HepG2 (cell line): ENCODE measurements around the gene ATXN7L2. TPM values are rescaled to one million over a fixed set of nuclear protein-coding genes. Genes with fewer than 3 reads are reported as not detected.

ENCODE experiments used
- ATAC-seq: fragments of 200-7000 bp; cut with Tn5 transposase; 3 replicates; pipeline ENCODE4 v1.9.1; 2020; ENCODE audit warnings: mild to moderate bottlenecking, moderate library complexity
- BruUV-seq: library from RNA; stranded (reverse); fragments of 400-500 nt; replicated peaks from 2 replicates; lab custom pipeline; 2021; lab: Mats Ljungman, UMichigan
- CTCF ChIA-PET: fragments of 300-600 bp; formaldehyde crosslinking; extraction: SDS; loops from one replicate; lab custom pipeline; 2021; ENCODE audit warnings: low total read pairs, inconsistent platforms, low intra/inter-chr PET ratio; lab: Yijun Ruan, JAX
- POLR2A ChIA-PET: fragments of 350-600 bp; sonication (Branson Sonifier 250); formaldehyde crosslinking; loops from one replicate; lab custom pipeline; 2020; ENCODE audit warnings: antibody characterized with exemption, inconsistent platforms; lab: Yijun Ruan, JAX
- DNase-seq: peaks from one replicate; pipeline ENCODE4 v3.0.0-alpha.2; 2015; ENCODE audit warnings: low spot score
- FAIRE-seq: peaks from 3 replicates; lab custom pipeline; 2011; peaks lifted over from hg19 to GRCh38; lab: Jason Lieb, UNC
- H2AFZ ChIP-seq: one replicate; pipeline ENCODE4 v1.6.1; 2011; ENCODE audit warnings: low read length, inconsistent platforms
- H3K27ac ChIP-seq: fragments of 300-600 bp; 3 replicates; pipeline ENCODE4 v1.8.0; 2011; ENCODE audit warnings: mixed run types, mild to moderate bottlenecking, mixed read lengths, low read length, inconsistent platforms; ENCODE audit not compliant: insufficient read depth; ENCODE audit errors: extremely low read length
- H3K27me3 ChIP-seq, 2 experiments: fragments of 200-600 bp in 1 of 2; 2 replicates in 1 of 2; 3 replicates in 1 of 2; pipeline versions ENCODE4 v1.6.0 to v1.8.0; 2011; ENCODE audit warnings: low read length in 2 of 2, mild to moderate bottlenecking in 2 of 2, moderate library complexity in 2 of 2, inconsistent platforms in 1 of 2; ENCODE audit not compliant: insufficient read depth in 2 of 2, control insufficient read depth in 1 of 2
- H3K36me3 ChIP-seq, 2 experiments: fragments of 200-600 bp in 1 of 2; replicated peaks in 1 of 2; 2 replicates in 1 of 2; 3 replicates in 1 of 2; pipeline versions ENCODE4 v1.5.1 to v1.8.0; 2011; ENCODE audit warnings: low read length in 2 of 2, inconsistent platforms in 1 of 2; ENCODE audit not compliant: insufficient read depth in 2 of 2, control insufficient read depth in 1 of 2
- H3K4me1 ChIP-seq: 2 replicates; pipeline ENCODE4 v1.5.1; 2012; ENCODE audit warnings: low read length, inconsistent platforms; ENCODE audit not compliant: insufficient read depth
- H3K4me2 ChIP-seq: 2 replicates; pipeline ENCODE4 v1.6.0; 2011; ENCODE audit warnings: low read depth, low read length, inconsistent platforms
- H3K4me3 ChIP-seq, 3 experiments: fragments of 200-600 bp in 1 of 3; sonication (generic), shearing (Covaris generic) in 1 of 3; replicated peaks in 1 of 3; 2 replicates each; pipeline ENCODE4 v1.5.1; 2011 to 2016; ENCODE audit warnings: low read length in 3 of 3, inconsistent platforms in 2 of 3, low read depth in 2 of 3, mild to moderate bottlenecking in 2 of 3, control low read depth in 1 of 3, mixed read lengths in 1 of 3; ENCODE audit not compliant: insufficient read depth in 1 of 3
- H3K79me2 ChIP-seq: one replicate; pipeline ENCODE4 v1.6.1; 2011; ENCODE audit warnings: low read length, inconsistent platforms; ENCODE audit not compliant: insufficient read depth
- H3K9ac ChIP-seq: 2 replicates; pipeline ENCODE4 v1.6.0; 2011; ENCODE audit warnings: mild to moderate bottlenecking, low read depth, low read length, inconsistent platforms; ENCODE audit not compliant: insufficient read depth
- H3K9me3 ChIP-seq: 2 replicates; pipeline ENCODE4 v1.5.1; 2012; ENCODE audit warnings: mild to moderate bottlenecking, low read length
- H4K20me1 ChIP-seq: 2 replicates; pipeline ENCODE4 v1.6.0; 2011; ENCODE audit warnings: inconsistent platforms, mild to moderate bottlenecking, low read length, moderate library complexity; ENCODE audit not compliant: insufficient read depth
- CCAR2 ChIP-seq: fragments of 200-400 bp; formaldehyde crosslinking; optimal IDR thresholded peaks from 2 replicates; pipeline ENCODE3; 2018; ENCODE audit warnings: low read depth, mild to moderate bottlenecking, low read length, moderate library complexity
- DNMT1 ChIP-seq: sonication (generic); formaldehyde crosslinking; IDR thresholded peaks from 2 replicates; pipeline ENCODE4 v1.5.1; 2020; ENCODE audit warnings: mild to moderate bottlenecking, missing genetic modification reagents
- PHF5A ChIP-seq: IDR thresholded peaks from one replicate; pipeline ENCODE4 v1.6.1; 2018; ENCODE audit warnings: low read depth, missing genetic modification reagents; ENCODE audit not compliant: unreplicated experiment
- TOPORS ChIP-seq: sonication (generic); formaldehyde crosslinking; IDR thresholded peaks from 2 replicates; pipeline ENCODE4 v1.8.0; 2023; ENCODE audit warnings: mild to moderate bottlenecking, missing genetic modification reagents
- ZBTB39 ChIP-seq: sonication (generic); formaldehyde crosslinking; IDR thresholded peaks from 2 replicates; pipeline ENCODE4 v1.5.0; 2020; ENCODE audit warnings: missing genetic modification reagents
- ZFX ChIP-seq: sonication (generic); formaldehyde crosslinking; IDR thresholded peaks from 2 replicates; pipeline ENCODE4 v1.4.0; 2020; ENCODE audit warnings: mild to moderate bottlenecking, low read depth, missing genetic modification reagents, moderate library complexity
- ZNF687 ChIP-seq: sonication (generic); formaldehyde crosslinking; IDR thresholded peaks from 2 replicates; pipeline ENCODE4 v1.5.1; 2020; ENCODE audit warnings: mild to moderate bottlenecking, missing genetic modification reagents, moderate library complexity
- WGBS: methylation state at CpG from one replicate; pipeline ENCODE4 v1.1.6; 2017; ENCODE audit warnings: low lambda C conversion rate; 5-methylcytosine and 5-hydroxymethylcytosine counted together
- in situ Hi-C: cut with HindIII; loops from 2 replicates; pipeline ENCODE4 v1.10.0; 2017; ENCODE audit warnings: low pct_unique_long_range_greater_than_20kb; ENCODE audit not compliant: extremely low pct_ligation_motif_present
- intact Hi-C: fragments of 100-400 bp; cut with micrococcal nuclease; formaldehyde crosslinking; loops from one replicate; pipeline ENCODE4 v1.10.0; 2022; ENCODE audit not compliant: unreplicated experiment
- polyA plus RNA-seq, 8 experiments: library from polyadenylated mRNA; depleted of rRNA in 3 of 8; stranded (reverse) in 7 of 8; unstranded in 1 of 8; fragments of >200 nt; fragmentation: Illumina TruSeq in 4 of 8; extraction: Trizol in 4 of 8; gene quantifications; 2 replicates each; pipeline versions ENCODE4 v1.2.1 to v1.2.3, GENCODE V29; 2011 to 2016; ENCODE audit warnings: low read depth in 4 of 8, missing spikeins in 1 of 8, mixed read lengths in 1 of 8; ENCODE audit not compliant: insufficient read depth in 1 of 8
- total RNA-seq, 5 experiments: library from RNA; depleted of rRNA; stranded (reverse); fragments of >200 nt; fragmentation: Illumina TruSeq; extraction: Trizol; gene quantifications; 2 replicates each; pipeline ENCODE4 v1.2.3, GENCODE V29; 2016; ENCODE audit warnings: low read depth in 1 of 5

Gene ATXN7L2
- total and polyA plus RNA-seq, 2 of the 13 experiments (the other 11 are each of a cell fraction or from before 2014, with no cell fraction given): 2.7 to 2.8 TPM

- DNase-seq (no peak), ATAC-seq (peak; percentile 10), FAIRE-seq (no peak)
- Histone ChIP-seq H3K4me2 (peak overlapping the region; percentile 50), H3K36me3 (no peaks in the 10 kb centered on the region), H3K9me3 (no peaks in the 10 kb centered on the region), H3K4me3 (peak overlapping the region in 1 of 3 experiments; percentile 8; a peak in 1 of 6 replicates), H3K27me3 (peaks cover 7 to 58% of the 10 kb centered on the region in 2 experiments; a peak in 4 of 5 replicates), H2AFZ (no peak overlapping the region), H3K27ac (no peak overlapping the region), H3K9ac (no peak overlapping the region), H3K79me2 (no peaks in the 10 kb centered on the region), H3K4me1 (peaks cover 18% of the 10 kb centered on the region; the same call in 1 of the 2 replicates), H4K20me1 (no peaks in the 10 kb centered on the region)
- intact Hi-C loops: no loop called here
- ChIA-PET POLR2A (interaction anchor here (1.3 to 4.4 kb wide), 4 partner anchors 18 to 47 kb away, joined by 3 to 18 read pairs (median 8); partner anchors contain the start of genes CYB561D1 and GNAI3), CTCF (interaction anchor here (3.9 to 4.5 kb wide), 2 partner anchors 32 to 40 kb away, joined by 45 to 81 read pairs; no protein-coding TSS in a partner anchor)
- WGBS: 16% methylated on average over 6 of the region's 13 CpGs
- in situ Hi-C loops: loop anchor here (5.0 to 10.0 kb wide), 2 partner anchors 38 to 266 kb away; partner anchors contain the start of gene CYB561D1
- no TSS peak for BruUV-seq
- TF ChIP-seq ZBTB39 (no peak), DNMT1 (CRISPR knock-in tag) (no peak), ZFX (CRISPR knock-in tag) (peak; percentile 59), TOPORS (CRISPR knock-in tag) (no peak), PHF5A (CRISPR knock-in tag) (no peak), CCAR2 (no peak), ZNF687 (CRISPR knock-in tag) (peak; percentile 28; the same call in 1 of the 2 replicates)
Observed at GRCh38 chr1:109530457-109531087, 46.9 kb downstream of the ATXN7L2 start.
